Smooth muscle cell (in vitro differentiated cells): ENCODE data around the gene MEIS2. TPM values are rescaled to one million over a fixed set of nuclear protein-coding genes. Genes with fewer than 3 reads are reported as not detected.

ENCODE experiments used
- DNase-seq: peaks from one replicate; lab custom pipeline; 2025; ENCODE audit not compliant: unreplicated experiment; lab: John Stamatoyannopoulos, UW
- H2AFZ ChIP-seq: fragments of 200-600 bp; sonication (generic); 2 replicates; pipeline ENCODE4 v1.6.0; 2016; ENCODE audit warnings: antibody characterized with exemption, low read depth, mild to moderate bottlenecking
- H3F3A ChIP-seq: fragments of 200-600 bp; sonication (generic); 2 replicates; pipeline ENCODE4 v1.6.0; 2017; ENCODE audit warnings: antibody characterized with exemption, low read depth
- H3K27ac ChIP-seq: fragments of 200-600 bp; sonication (generic); 2 replicates; pipeline ENCODE4 v1.5.1; 2016; ENCODE audit warnings: low read depth, mild to moderate bottlenecking
- H3K27me3 ChIP-seq: fragments of 200-600 bp; sonication (generic); 2 replicates; pipeline ENCODE4 v1.6.1; 2016; ENCODE audit warnings: low read depth, mild to moderate bottlenecking
- H3K36me3 ChIP-seq: fragments of 200-600 bp; sonication (generic); 2 replicates; pipeline ENCODE4 v1.5.1; 2016; ENCODE audit warnings: low read depth
- H3K4me1 ChIP-seq: fragments of 200-600 bp; sonication (generic); 2 replicates; pipeline ENCODE4 v1.5.1; 2016; ENCODE audit warnings: low read depth
- H3K4me2 ChIP-seq: fragments of 200-600 bp; sonication (generic); 2 replicates; pipeline ENCODE4 v1.6.0; 2016; ENCODE audit warnings: mild to moderate bottlenecking
- H3K4me3 ChIP-seq: fragments of 200-600 bp; sonication (generic); 2 replicates; pipeline ENCODE4 v1.5.1; 2016; ENCODE audit warnings: mild to moderate bottlenecking
- H3K79me2 ChIP-seq: fragments of 200-600 bp; sonication (generic); 2 replicates; pipeline ENCODE4 v1.6.0; 2016; ENCODE audit warnings: low read depth, mild to moderate bottlenecking
- H3K9ac ChIP-seq: fragments of 200-600 bp; sonication (generic); 2 replicates; pipeline ENCODE4 v1.6.0; 2016; ENCODE audit warnings: low read depth
- H3K9me3 ChIP-seq: fragments of 200-600 bp; sonication (generic); replicated peaks from 2 replicates; pipeline ENCODE4 v1.5.1; 2016; ENCODE audit warnings: low read depth
- H4K20me1 ChIP-seq: fragments of 200-600 bp; sonication (generic); 2 replicates; pipeline ENCODE4 v1.6.0; 2016; ENCODE audit warnings: low read depth
- WGBS: methylation state at CpG from one replicate; pipeline ENCODE4 v1.1.7; 2016; ENCODE audit warnings: low lambda C conversion rate; 5-methylcytosine and 5-hydroxymethylcytosine counted together
- polyA plus RNA-seq: library from polyadenylated mRNA; unstranded; fragments of >200 nt; fragmentation: Nextera tagmentation; extraction: Ambion mirVana; gene quantifications from 2 replicates; pipeline ENCODE4 v1.2.1, GENCODE V29; 2016
- total RNA-seq: library from RNA; depleted of rRNA; stranded (reverse); fragments of >200 nt; gene quantifications from 2 replicates; pipeline ENCODE4 v1.2.3, GENCODE V29; 2014
- TF ChIP-seq, protein P1 (sequence below): fragments of 200-600 bp; sonication (generic); IDR thresholded peaks from 2 replicates; pipeline ENCODE4 v1.5.1; 2017; ENCODE audit warnings: borderline replicate concordance, mild to moderate bottlenecking, antibody characterized with exemption; ENCODE audit not compliant: insufficient read depth, poor library complexity, severe bottlenecking

The MEIS2 gene
- total and polyA plus RNA-seq, 2 experiments from 2014 or later = 13.0 to 33.4 TPM

DNA sequence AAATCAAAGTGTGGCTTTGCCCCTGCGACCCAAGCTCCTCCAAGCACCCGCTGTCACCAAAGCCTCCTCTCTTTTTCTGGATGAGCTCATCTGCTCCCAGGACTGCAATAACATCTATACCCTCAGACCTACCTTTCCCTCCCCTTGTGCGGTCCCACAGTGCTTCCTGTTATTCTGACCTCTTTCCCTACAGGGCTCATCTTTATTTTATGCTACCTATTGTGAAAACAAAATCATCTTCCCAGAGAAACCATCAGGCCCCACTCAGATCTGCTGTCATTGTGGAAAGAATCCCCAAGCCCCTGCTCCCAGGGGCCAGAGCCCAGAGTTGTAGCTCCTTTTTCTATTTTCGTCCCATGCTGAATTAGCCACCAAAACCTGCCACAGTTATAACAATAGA lies 162.2 kb downstream of the MEIS2 start:
- Histone ChIP-seq H3K4me3 (no peak overlapping the region), H3K27me3 (no peaks in the 10 kb centered on the region), H3K79me2 (peaks cover 4% of the 10 kb centered on the region)

DNA sequence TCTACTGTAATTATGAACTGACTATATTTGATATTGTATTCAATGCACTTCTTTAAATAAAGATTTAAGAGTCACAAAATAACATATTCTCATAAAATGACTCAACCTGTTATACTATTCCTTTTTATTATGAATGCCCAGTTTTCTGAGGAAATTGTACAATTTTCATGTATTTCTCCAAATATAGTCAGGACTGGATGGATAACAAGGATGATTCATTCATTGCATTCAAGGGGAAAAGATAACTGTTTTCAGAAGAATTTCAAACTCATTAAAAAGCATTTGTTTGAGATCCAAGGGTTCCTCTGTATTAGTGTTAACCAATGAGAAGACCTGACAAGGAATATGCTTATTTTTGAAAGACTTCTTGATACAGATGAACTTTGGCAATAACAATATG lies 163.7 kb downstream of the MEIS2 start:
- no peak overlapping the region for H3K4me2 ChIP-seq
- H3F3A ChIP-seq = no peaks in the 10 kb centered on the region
- no peaks in the 10 kb centered on the region for H3K9me3 ChIP-seq
- H3K27ac ChIP-seq = no peak overlapping the region
- TF ChIP-seq, protein P1, sequence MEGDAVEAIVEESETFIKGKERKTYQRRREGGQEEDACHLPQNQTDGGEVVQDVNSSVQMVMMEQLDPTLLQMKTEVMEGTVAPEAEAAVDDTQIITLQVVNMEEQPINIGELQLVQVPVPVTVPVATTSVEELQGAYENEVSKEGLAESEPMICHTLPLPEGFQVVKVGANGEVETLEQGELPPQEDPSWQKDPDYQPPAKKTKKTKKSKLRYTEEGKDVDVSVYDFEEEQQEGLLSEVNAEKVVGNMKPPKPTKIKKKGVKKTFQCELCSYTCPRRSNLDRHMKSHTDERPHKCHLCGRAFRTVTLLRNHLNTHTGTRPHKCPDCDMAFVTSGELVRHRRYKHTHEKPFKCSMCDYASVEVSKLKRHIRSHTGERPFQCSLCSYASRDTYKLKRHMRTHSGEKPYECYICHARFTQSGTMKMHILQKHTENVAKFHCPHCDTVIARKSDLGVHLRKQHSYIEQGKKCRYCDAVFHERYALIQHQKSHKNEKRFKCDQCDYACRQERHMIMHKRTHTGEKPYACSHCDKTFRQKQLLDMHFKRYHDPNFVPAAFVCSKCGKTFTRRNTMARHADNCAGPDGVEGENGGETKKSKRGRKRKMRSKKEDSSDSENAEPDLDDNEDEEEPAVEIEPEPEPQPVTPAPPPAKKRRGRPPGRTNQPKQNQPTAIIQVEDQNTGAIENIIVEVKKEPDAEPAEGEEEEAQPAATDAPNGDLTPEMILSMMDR = no peak
- peaks cover 4% of the 10 kb centered on the region for H3K36me3 ChIP-seq
- peaks cover 4% of the 10 kb centered on the region for H3K79me2 ChIP-seq
- H4K20me1 ChIP-seq = no peaks in the 10 kb centered on the region
- H3K9ac ChIP-seq = no peak overlapping the region
- H3K27me3 ChIP-seq = no peaks in the 10 kb centered on the region
- no peaks in the 10 kb centered on the region for H3K4me1 ChIP-seq
- no peak overlapping the region for H2AFZ ChIP-seq
- no peak for DNase-seq
- no peak overlapping the region for H3K4me3 ChIP-seq

More for the DNA sequence above, 162.2 kb downstream of the MEIS2 start:
- Histone ChIP-seq H3K27ac (no peak overlapping the region), H3K4me2 (no peak overlapping the region), H3F3A (no peaks in the 10 kb centered on the region), H3K9me3 (no peaks in the 10 kb centered on the region), H3K36me3 (peaks cover 8% of the 10 kb centered on the region), H3K4me1 (peaks cover 14% of the 10 kb centered on the region), H4K20me1 (no peaks in the 10 kb centered on the region), H2AFZ (no peak overlapping the region), H3K9ac (no peak overlapping the region)
- TF ChIP-seq, protein P1 = no peak
- 94% methylated on average over 4 of the region's 4 CpGs for WGBS
- no peak for DNase-seq

DNA sequence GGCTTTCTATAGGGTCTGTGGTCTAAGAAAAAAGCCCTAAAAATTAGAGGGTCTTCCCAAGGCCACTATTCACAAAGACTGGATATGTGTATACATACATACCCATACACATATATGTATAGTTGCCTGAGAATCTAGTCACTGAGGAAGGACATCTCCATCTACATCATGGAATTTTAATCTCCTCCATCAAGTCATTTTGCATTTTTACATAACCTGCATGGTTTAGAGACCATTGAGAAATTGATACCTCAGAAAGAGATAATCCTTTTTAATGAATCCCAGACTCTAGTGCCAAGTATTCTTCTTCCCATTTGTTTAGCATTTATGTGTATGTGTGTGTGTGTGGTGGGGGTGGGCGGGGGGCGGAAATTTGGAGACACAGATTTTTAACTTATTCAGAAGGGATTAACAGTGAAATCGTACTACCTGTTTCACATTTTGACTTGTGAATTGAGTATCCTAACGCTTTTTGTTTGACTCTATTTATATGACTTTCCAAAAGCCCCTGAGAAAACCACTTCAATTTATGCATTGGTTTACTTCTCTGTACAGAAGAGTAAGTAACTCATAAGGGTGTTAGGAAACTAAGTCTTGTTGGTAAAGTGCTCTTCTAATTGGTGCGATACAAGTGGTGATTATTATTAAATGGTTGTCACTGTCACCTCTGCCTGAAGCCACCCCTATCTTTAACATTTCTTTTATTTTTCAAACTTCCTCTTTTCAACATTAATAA lies 166.9 kb downstream of the MEIS2 start:
- no peaks in the 10 kb centered on the region for H3K4me1 ChIP-seq
- H3K36me3 ChIP-seq = peaks cover 7% of the 10 kb centered on the region
- no peak overlapping the region for H3K4me2 ChIP-seq
- H3K4me3 ChIP-seq = no peak overlapping the region
- H4K20me1 ChIP-seq = no peaks in the 10 kb centered on the region
- H3F3A ChIP-seq = no peaks in the 10 kb centered on the region
- 93% methylated on average over 5 of the region's 5 CpGs for WGBS
- no peaks in the 10 kb centered on the region for H3K9me3 ChIP-seq
- TF ChIP-seq, protein P1 = no peak
- no peak for DNase-seq
- H3K27me3 ChIP-seq = no peaks in the 10 kb centered on the region
- no peak overlapping the region for H2AFZ ChIP-seq
- H3K9ac ChIP-seq = no peak overlapping the region
- H3K79me2 ChIP-seq = no peaks in the 10 kb centered on the region
- no peak overlapping the region for H3K27ac ChIP-seq

DNA sequence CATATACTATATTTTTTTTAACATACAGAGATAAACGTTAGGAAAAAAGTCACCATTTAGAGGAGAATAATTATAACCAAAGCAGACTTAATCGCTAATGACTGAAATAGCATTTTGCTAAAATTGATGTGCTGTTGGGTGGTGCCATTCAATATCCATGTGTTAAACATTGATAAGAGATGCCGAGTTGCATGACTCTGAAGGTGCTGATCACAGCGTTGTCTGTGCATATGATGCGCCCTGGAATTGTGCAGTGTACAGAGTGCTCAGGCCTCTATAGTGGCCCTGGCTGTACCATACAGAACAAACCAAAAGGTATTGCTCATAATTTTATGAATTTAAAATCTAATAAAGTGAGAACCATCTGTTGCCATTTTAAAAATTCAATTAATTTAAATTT lies 168.3 kb downstream of the MEIS2 start:
- TF ChIP-seq, protein P1 = no peak
- no peaks in the 10 kb centered on the region for H3F3A ChIP-seq
- H3K4me2 ChIP-seq = no peak overlapping the region
- peaks cover 7% of the 10 kb centered on the region for H3K36me3 ChIP-seq
- H4K20me1 ChIP-seq = no peaks in the 10 kb centered on the region
- H3K4me1 ChIP-seq = no peaks in the 10 kb centered on the region
- no peak overlapping the region for H3K9ac ChIP-seq
- H3K27ac ChIP-seq = no peak overlapping the region
- no peak for DNase-seq
- no peaks in the 10 kb centered on the region for H3K27me3 ChIP-seq
- H3K9me3 ChIP-seq = no peaks in the 10 kb centered on the region
- H3K79me2 ChIP-seq = no peaks in the 10 kb centered on the region
- no peak overlapping the region for H3K4me3 ChIP-seq
- WGBS = 96% methylated on average over 5 of the region's 5 CpGs
- no peak overlapping the region for H2AFZ ChIP-seq
